LHCN-M2 (cell line): Measurements from ENCODE around the gene GCN1. TPM values are rescaled to one million over a fixed set of nuclear protein-coding genes. Genes with fewer than 3 reads are reported as not detected.

Experiments
- DNase-seq: peaks from one replicate; pipeline ENCODE4 v3.0.0-alpha.2; 2012; ENCODE audit warnings: low read depth
- total RNA-seq: library from RNA; depleted of rRNA; stranded (reverse); fragments of >200 nt; gene quantifications from 2 replicates; pipeline ENCODE4 v1.2.3, GENCODE V29; 2014; rRNA removed

The GCN1 gene
- total RNA-seq, 1 experiment from 2014 or later: 66.6 TPM

GRCh38 chr12:120077260-120077659, 117.3 kb downstream of the GCN1 start:
- DNase-seq: no peak

Other genes with a start within 250 kb of the GCN1 start
- not detected in 2 replicates for gene BICDL1, start 205.5 kb downstream of the GCN1 start, total RNA-seq
- 35.3 and 43.5 TPM in 2 replicates for gene RAB35, start 78.0 kb downstream of the GCN1 start, total RNA-seq
- 3,359 and 3,689 TPM in 2 replicates for gene RPLP0, start 6.4 kb upstream of the GCN1 start, total RNA-seq
- 152 and 159 TPM in 2 replicates for gene PXN, start 71.0 kb upstream of the GCN1 start, total RNA-seq
- gene RNU4-2, start 97.2 kb upstream of the GCN1 start, total RNA-seq: not detected in 2 replicates
- under 0.01 TPM in 1 of 2 replicates, not detected in the other for gene RNU4-1, start 98.5 kb upstream of the GCN1 start, total RNA-seq
- 1.6 and 2.1 TPM in 2 replicates for gene SIRT4, start 107.6 kb upstream of the GCN1 start, total RNA-seq
- gene PLA2G1B, start 133.1 kb upstream of the GCN1 start, total RNA-seq: not detected in 2 replicates
- gene MSI1, start 174.4 kb upstream of the GCN1 start, total RNA-seq: not detected in 2 replicates
- gene COX6A1, start 243.4 kb upstream of the GCN1 start, total RNA-seq: 378 and 392 TPM in 2 replicates